MM.1S (cell line): ENCODE data around the gene MZF1.
A peak's percentile ranks its signal among the peaks of the same experiment; 100 is the strongest.
"Not testable (repeated sequence)": the region's sequence is repeated elsewhere in the genome, so short reads cannot be mapped to it uniquely, and the experiment has no call there.

ENCODE experiments used
- DNase-seq: peaks from one replicate; pipeline ENCODE4 v3.0.0-alpha.2; 2015
- H2AFZ ChIP-seq: fragments of 300-600 bp; sonication (generic); 2 replicates; pipeline ENCODE4 v1.6.0; 2016; ENCODE audit warnings: antibody characterized with exemption, low read length
- H3F3A ChIP-seq: fragments of 300-600 bp; sonication (generic); 2 replicates; pipeline ENCODE4 v1.6.1; 2016; ENCODE audit warnings: mild to moderate bottlenecking, antibody characterized with exemption, low read length, moderate library complexity, mixed read lengths; ENCODE audit not compliant: insufficient read depth
- H3K27ac ChIP-seq: fragments of 300-600 bp; sonication (generic); 2 replicates; pipeline ENCODE4 v1.5.1; 2016; ENCODE audit warnings: mild to moderate bottlenecking, low read length
- H3K27me3 ChIP-seq: fragments of 300-600 bp; sonication (generic); replicated peaks from 2 replicates; pipeline ENCODE4 v1.6.0; 2016; ENCODE audit warnings: low read length; ENCODE audit not compliant: insufficient read depth
- H3K36me3 ChIP-seq: fragments of 300-600 bp; sonication (generic); replicated peaks from 2 replicates; pipeline ENCODE4 v1.6.1; 2016; ENCODE audit warnings: mild to moderate bottlenecking, low read length, mixed read lengths; ENCODE audit not compliant: insufficient read depth
- H3K4me1 ChIP-seq: fragments of 300-600 bp; sonication (generic); 2 replicates; pipeline ENCODE4 v1.6.1; 2016; ENCODE audit warnings: low read length, mixed read lengths
- H3K4me2 ChIP-seq: fragments of 300-600 bp; sonication (generic); 2 replicates; pipeline ENCODE4 v1.6.0; 2016; ENCODE audit warnings: low read depth, low read length
- H3K4me3 ChIP-seq: fragments of 300-600 bp; sonication (generic); 2 replicates; pipeline ENCODE4 v1.5.1; 2016; ENCODE audit warnings: low read length, mixed read lengths
- H3K79me2 ChIP-seq: fragments of 300-600 bp; sonication (generic); 2 replicates; pipeline ENCODE4 v1.6.1; 2016; ENCODE audit warnings: mixed run types, low read length, mixed read lengths
- H3K9ac ChIP-seq: fragments of 300-600 bp; sonication (generic); 2 replicates; pipeline ENCODE4 v1.6.1; 2016; ENCODE audit warnings: low read length, mixed read lengths
- H3K9me2 ChIP-seq: fragments of 300-600 bp; sonication (generic); replicated peaks from 2 replicates; pipeline ENCODE4 v1.6.1; 2016; ENCODE audit warnings: mild to moderate bottlenecking, low read length, mixed read lengths; ENCODE audit not compliant: insufficient read depth
- H3K9me3 ChIP-seq: fragments of 300-600 bp; sonication (generic); replicated peaks from 2 replicates; pipeline ENCODE4 v1.6.1; 2016; ENCODE audit warnings: mild to moderate bottlenecking, low read length, mixed read lengths; ENCODE audit not compliant: insufficient read depth
- H4K20me1 ChIP-seq: fragments of 300-600 bp; sonication (generic); 2 replicates; pipeline ENCODE4 v1.6.1; 2016; ENCODE audit warnings: mild to moderate bottlenecking, low read length, moderate library complexity, mixed read lengths; ENCODE audit not compliant: insufficient read depth
- EZH2 ChIP-seq: fragments of 300-600 bp; sonication (generic); optimal IDR thresholded peaks from 2 replicates; pipeline ENCODE3; 2017; ENCODE audit warnings: low read depth, mild to moderate bottlenecking, antibody characterized with exemption, low read length, mixed read lengths
- EZH2phosphoT487 ChIP-seq: fragments of 300-600 bp; sonication (generic); IDR thresholded peaks from 2 replicates; pipeline ENCODE4 v1.6.1; 2018; ENCODE audit warnings: antibody characterized with exemption, low read length
- TF ChIP-seq, protein P1 (sequence below): fragments of 300-600 bp; sonication (generic); IDR thresholded peaks from 2 replicates; pipeline ENCODE4 v1.5.1; 2016; ENCODE audit warnings: antibody characterized with exemption, low read length, mixed read lengths

Gene MZF1

DNA sequence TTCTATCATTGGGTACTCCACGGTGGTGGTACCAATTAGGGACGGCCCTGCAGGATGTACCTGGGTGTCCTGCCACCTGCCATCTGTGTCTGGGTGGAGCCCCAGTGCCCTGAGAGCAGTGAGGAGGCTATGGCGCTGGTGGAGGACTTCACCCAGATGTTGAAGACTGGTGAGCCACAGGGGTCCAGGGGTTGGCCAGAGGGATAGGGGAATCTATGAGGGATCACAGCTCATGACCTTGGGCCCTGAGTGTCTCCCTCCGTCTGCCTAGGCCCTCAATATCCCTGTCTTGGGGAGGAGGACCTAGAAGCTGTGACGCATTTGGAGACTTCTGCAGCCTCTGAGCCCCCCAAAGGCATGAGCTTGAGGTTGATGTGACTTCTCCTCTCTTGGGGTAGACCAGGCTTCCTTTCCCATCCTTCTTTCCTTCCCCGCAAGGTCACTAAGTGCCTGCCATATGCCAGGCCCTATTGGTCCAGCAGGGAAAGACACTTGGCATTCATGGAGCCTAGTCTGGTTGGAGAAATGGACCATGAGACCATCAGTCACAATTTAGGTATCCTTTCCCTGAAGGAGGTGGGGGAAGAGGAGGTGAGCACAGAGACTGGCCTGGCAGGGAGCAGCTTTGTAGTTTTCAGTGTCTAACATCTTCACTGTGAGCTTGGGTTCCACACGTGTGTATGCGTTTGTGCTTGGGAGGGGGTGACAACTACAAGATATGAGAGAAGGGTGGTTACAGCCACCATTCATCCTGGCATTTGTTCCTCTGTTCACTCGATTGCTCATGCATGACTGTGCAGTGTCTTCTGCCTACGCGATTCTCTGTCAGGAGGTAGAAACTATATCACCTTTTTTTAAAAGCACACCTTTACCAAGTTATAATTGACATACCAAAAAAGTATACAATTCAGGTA, 5.1 kb upstream of the MZF1 start:
- peaks cover 19% of the 10 kb centered on the region for H3F3A ChIP-seq
- no peaks in the 10 kb centered on the region for H3K36me3 ChIP-seq
- peaks cover 9% of the 10 kb centered on the region for H3K4me1 ChIP-seq
- H2AFZ ChIP-seq = no peak overlapping the region
- no peaks in the 10 kb centered on the region for H4K20me1 ChIP-seq
- no peaks in the 10 kb centered on the region for H3K9me2 ChIP-seq
- peaks cover 12% of the 10 kb centered on the region; the same call in 1 of the 2 replicates for H3K79me2 ChIP-seq
- no peak overlapping the region for H3K4me2 ChIP-seq
- no peaks in the 10 kb centered on the region for H3K9me3 ChIP-seq
- TF ChIP-seq EZH2 (no peak), EZH2phosphoT487 (no peak)
- TF ChIP-seq, protein P1, sequence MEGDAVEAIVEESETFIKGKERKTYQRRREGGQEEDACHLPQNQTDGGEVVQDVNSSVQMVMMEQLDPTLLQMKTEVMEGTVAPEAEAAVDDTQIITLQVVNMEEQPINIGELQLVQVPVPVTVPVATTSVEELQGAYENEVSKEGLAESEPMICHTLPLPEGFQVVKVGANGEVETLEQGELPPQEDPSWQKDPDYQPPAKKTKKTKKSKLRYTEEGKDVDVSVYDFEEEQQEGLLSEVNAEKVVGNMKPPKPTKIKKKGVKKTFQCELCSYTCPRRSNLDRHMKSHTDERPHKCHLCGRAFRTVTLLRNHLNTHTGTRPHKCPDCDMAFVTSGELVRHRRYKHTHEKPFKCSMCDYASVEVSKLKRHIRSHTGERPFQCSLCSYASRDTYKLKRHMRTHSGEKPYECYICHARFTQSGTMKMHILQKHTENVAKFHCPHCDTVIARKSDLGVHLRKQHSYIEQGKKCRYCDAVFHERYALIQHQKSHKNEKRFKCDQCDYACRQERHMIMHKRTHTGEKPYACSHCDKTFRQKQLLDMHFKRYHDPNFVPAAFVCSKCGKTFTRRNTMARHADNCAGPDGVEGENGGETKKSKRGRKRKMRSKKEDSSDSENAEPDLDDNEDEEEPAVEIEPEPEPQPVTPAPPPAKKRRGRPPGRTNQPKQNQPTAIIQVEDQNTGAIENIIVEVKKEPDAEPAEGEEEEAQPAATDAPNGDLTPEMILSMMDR = no peak
- no peak for DNase-seq
- H3K4me3 ChIP-seq = no peak overlapping the region
- no peaks in the 10 kb centered on the region for H3K27me3 ChIP-seq
- H3K27ac ChIP-seq = no peak overlapping the region
- H3K9ac ChIP-seq = no peak overlapping the region

DNA sequence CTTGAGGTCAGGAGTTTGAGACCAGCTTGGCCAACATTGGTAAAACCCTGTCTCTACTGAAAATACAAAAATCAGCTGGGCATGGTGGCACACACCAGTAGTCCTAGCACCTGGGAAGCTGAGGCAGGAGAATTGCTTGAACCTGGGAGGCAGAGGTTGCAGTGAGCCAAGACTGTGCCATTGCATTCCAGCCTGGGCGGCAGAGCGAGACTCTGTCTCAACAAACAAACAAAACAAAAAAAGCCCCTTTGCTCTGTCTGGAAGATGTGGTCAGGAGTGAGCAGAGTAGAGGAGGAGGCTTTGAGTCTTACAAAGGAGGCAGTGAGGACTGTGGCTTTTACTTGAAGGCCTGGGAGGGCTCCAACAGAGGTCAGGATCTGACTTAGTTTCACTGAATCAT, 4.4 kb upstream of the MZF1 start:
- H2AFZ ChIP-seq, H3K27ac ChIP-seq, H3K27me3 ChIP-seq, H4K20me1 ChIP-seq, H3K9me2 ChIP-seq, H3K36me3 ChIP-seq, H3K4me2 ChIP-seq, DNase-seq, H3K4me3 ChIP-seq, H3K9ac ChIP-seq, H3K4me1 ChIP-seq, H3K9me3 ChIP-seq: not testable (repeated sequence)
- Histone ChIP-seq H3K79me2 (peaks cover 12% of the 10 kb centered on the region; the same call in 1 of the 2 replicates), H3F3A (peaks cover 19% of the 10 kb centered on the region)

GRCh38 chr19:58575183-58576041, 2.3 kb upstream of the MZF1 start:
- no peaks in the 10 kb centered on the region for H3K27me3 ChIP-seq
- H2AFZ ChIP-seq = peak overlapping the region; percentile 79
- H3F3A ChIP-seq = peaks cover 19% of the 10 kb centered on the region
- no peaks in the 10 kb centered on the region for H3K36me3 ChIP-seq
- peak overlapping the region; percentile 94 for H3K4me2 ChIP-seq
- no peaks in the 10 kb centered on the region for H3K9me3 ChIP-seq
- peak overlapping the region; percentile 87 for H3K27ac ChIP-seq
- H3K9me2 ChIP-seq = no peaks in the 10 kb centered on the region
- TF ChIP-seq EZH2 = no peak
- TF ChIP-seq, protein P1 = 0 out of 2 replicates have a peak, but pooled peaks have one; percentile 7
- DNase-seq = peak; percentile 90
- no peaks in the 10 kb centered on the region for H4K20me1 ChIP-seq
- peak overlapping the region; percentile 93 for H3K4me3 ChIP-seq
- peaks cover 15% of the 10 kb centered on the region for H3K4me1 ChIP-seq
- H3K9ac ChIP-seq = peak overlapping the region; percentile 91
- peaks cover 23% of the 10 kb centered on the region; the same call in 1 of the 2 replicates for H3K79me2 ChIP-seq
